HEK293T (cell line): Measurements from ENCODE around the gene GPRC6A.

Experiments used
- ARNT ChIP-seq: fragments of 450-650 bp; IDR thresholded peaks from 2 replicates; pipeline ENCODE4 v1.6.1; 2017; ENCODE audit warnings: mild to moderate bottlenecking
- BHLHE40 ChIP-seq: fragments of 450-650 bp; IDR thresholded peaks from 2 replicates; pipeline ENCODE4 v1.6.1; 2016; ENCODE audit warnings: mild to moderate bottlenecking, moderate library complexity, borderline replicate concordance
- FOXM1 ChIP-seq: fragments of 450-650 bp; IDR thresholded peaks from 2 replicates; pipeline ENCODE4 v1.6.1; 2017; ENCODE audit warnings: mild to moderate bottlenecking, borderline replicate concordance
- TF ChIP-seq, protein P1 (sequence below): fragments of 450-650 bp; IDR thresholded peaks from 2 replicates; pipeline ENCODE4 v1.6.1; 2016

- no peak for TF ChIP-seq FOXM1
- no peak for TF ChIP-seq ARNT
- TF ChIP-seq, protein P1, sequence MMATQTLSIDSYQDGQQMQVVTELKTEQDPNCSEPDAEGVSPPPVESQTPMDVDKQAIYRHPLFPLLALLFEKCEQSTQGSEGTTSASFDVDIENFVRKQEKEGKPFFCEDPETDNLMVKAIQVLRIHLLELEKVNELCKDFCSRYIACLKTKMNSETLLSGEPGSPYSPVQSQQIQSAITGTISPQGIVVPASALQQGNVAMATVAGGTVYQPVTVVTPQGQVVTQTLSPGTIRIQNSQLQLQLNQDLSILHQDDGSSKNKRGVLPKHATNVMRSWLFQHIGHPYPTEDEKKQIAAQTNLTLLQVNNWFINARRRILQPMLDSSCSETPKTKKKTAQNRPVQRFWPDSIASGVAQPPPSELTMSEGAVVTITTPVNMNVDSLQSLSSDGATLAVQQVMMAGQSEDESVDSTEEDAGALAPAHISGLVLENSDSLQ = no peak
- TF ChIP-seq BHLHE40 = no peak
Measured at GRCh38 chr6:116764961-116765841, 63.7 kb downstream of the GPRC6A start, which contains the start of gene FAM162B.
